Lower lobe of right lung (tissue), 2 donors: ENCODE results near the gene UQCRHL. TPM values are rescaled to one million over a fixed set of nuclear protein-coding genes. Genes with fewer than 3 reads are reported as not detected.
"Not testable (repeated sequence)": the region's sequence is repeated elsewhere in the genome, so short reads cannot be mapped to it uniquely, and the experiment has no call there.

Experiments used
- ATAC-seq, 2 donors: fragments of 200-7000 bp; cut with Tn5 transposase; one replicate each; pipeline ENCODE4 v1.9.1; 2020 to 2022; ENCODE audit warnings: mild to moderate bottlenecking in 2 of 2, moderate library complexity in 2 of 2
- DNase-seq: peaks from one replicate; pipeline ENCODE4 v3.0.0-alpha.2; 2020
- H3K27ac ChIP-seq: fragments of 200-600 bp; one replicate; pipeline ENCODE4 v1.8.0; 2022
- H3K27me3 ChIP-seq: fragments of 200-600 bp; one replicate; pipeline ENCODE4 v1.8.0; 2022; ENCODE audit warnings: low read depth
- H3K36me3 ChIP-seq: fragments of 200-600 bp; one replicate; pipeline ENCODE4 v1.8.0; 2022; ENCODE audit warnings: mild to moderate bottlenecking
- H3K4me1 ChIP-seq: fragments of 200-600 bp; one replicate; pipeline ENCODE4 v1.8.0; 2022
- H3K4me3 ChIP-seq: fragments of 200-600 bp; one replicate; pipeline ENCODE4 v1.8.0; 2022; ENCODE audit warnings: mild to moderate bottlenecking
- H3K9me3 ChIP-seq: fragments of 200-600 bp; one replicate; pipeline ENCODE4 v1.8.0; 2022
- intact Hi-C: fragments of 100-400 bp; cut with DNase I; formaldehyde crosslinking; loops from one replicate; pipeline ENCODE4 v1.11.0; 2022
- long read RNA-seq: library from polyadenylated mRNA; unstranded; transcript quantifications from one replicate; pipeline ENCODE4 v2.0.0, GENCODE V29; 2021
- total RNA-seq: library from RNA; stranded (reverse); fragmentation: NEBNext Ultra II Directional; extraction: Animal tissue kit (Norgen Biotek cat#: 25700); gene quantifications from one replicate; pipeline ENCODE4 v1.2.1, GENCODE V29; 2021
- TF ChIP-seq, protein P1 (sequence below): fragments of 200-600 bp; IDR thresholded peaks from one replicate; pipeline ENCODE4 v1.8.0; 2022; ENCODE audit warnings: antibody characterized with exemption, mild to moderate bottlenecking
- donor health status: DM: no; HTN: yes; CAD: no; lungs with severe emphysema.

UQCRHL gene
- 1.1 TPM for total RNA-seq
- long read RNA-seq, partial matches to known transcripts: 0 of 2 reads
- long read RNA-seq, other reads (novel, unspliced or antisense): 1 of 2 reads

DNA sequence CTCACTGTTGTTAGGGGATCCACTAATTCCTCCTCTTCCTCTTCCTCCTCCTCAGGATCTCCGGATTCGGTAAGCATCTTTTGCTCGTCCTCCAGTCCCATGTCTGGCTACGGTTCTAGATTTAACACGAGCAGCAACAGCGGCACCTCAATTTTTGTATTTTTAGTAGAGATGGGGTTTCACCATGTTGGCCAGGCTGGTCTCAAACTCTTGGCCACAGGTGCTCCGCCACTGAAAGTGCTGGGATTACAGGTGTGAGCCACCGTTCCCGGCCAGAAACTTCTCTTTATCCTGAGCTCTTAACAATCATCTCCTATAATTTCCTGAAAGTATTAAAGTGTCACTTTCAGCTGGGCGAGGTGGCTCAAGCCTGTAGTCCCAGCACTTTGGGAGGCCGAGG is at the start of gene UQCRHL:
Gene UQCRHL, minus strand, starts transcription at position 101 of the 400 bp plus-strand sequence. Its CDS starts 0 bp downstream, at position 101.
- DNase-seq, H3K9me3 ChIP-seq, H3K27ac ChIP-seq, intact Hi-C loops, H3K4me1 ChIP-seq, ATAC-seq, H3K4me3 ChIP-seq, H3K36me3 ChIP-seq, H3K27me3 ChIP-seq: not testable (repeated sequence)

DNA sequence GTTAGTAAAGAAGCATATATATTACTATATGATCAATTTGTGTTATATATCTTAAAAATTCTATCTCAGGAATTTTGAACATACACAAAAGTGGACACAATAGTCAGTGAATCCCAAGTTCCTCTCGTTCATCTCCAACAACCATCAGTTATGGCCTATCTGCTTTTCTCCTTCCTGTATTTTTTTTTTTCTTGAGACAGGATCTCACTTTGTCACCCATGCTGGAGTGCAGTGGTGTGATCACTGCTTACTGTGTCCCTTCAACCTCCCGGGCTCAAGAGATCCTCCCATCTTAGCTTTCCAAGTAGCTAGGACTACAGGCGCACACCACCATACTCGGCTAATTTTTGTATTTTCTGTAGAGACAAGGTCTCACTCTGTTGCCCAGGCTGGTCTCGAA is 49.4 kb upstream of the UQCRHL start:
- Histone ChIP-seq H3K9me3 (no peaks in the 10 kb centered on the region), H3K4me3 (no peak overlapping the region), H3K27me3 (no peaks in the 10 kb centered on the region), H3K4me1 (peaks cover 30% of the 10 kb centered on the region), H3K36me3 (no peaks in the 10 kb centered on the region), H3K27ac (no peak overlapping the region)
- ATAC-seq (no peak), DNase-seq (no peak)
- intact Hi-C loops: no loop called here
- TF ChIP-seq, protein P1, sequence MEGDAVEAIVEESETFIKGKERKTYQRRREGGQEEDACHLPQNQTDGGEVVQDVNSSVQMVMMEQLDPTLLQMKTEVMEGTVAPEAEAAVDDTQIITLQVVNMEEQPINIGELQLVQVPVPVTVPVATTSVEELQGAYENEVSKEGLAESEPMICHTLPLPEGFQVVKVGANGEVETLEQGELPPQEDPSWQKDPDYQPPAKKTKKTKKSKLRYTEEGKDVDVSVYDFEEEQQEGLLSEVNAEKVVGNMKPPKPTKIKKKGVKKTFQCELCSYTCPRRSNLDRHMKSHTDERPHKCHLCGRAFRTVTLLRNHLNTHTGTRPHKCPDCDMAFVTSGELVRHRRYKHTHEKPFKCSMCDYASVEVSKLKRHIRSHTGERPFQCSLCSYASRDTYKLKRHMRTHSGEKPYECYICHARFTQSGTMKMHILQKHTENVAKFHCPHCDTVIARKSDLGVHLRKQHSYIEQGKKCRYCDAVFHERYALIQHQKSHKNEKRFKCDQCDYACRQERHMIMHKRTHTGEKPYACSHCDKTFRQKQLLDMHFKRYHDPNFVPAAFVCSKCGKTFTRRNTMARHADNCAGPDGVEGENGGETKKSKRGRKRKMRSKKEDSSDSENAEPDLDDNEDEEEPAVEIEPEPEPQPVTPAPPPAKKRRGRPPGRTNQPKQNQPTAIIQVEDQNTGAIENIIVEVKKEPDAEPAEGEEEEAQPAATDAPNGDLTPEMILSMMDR: no peak

DNA sequence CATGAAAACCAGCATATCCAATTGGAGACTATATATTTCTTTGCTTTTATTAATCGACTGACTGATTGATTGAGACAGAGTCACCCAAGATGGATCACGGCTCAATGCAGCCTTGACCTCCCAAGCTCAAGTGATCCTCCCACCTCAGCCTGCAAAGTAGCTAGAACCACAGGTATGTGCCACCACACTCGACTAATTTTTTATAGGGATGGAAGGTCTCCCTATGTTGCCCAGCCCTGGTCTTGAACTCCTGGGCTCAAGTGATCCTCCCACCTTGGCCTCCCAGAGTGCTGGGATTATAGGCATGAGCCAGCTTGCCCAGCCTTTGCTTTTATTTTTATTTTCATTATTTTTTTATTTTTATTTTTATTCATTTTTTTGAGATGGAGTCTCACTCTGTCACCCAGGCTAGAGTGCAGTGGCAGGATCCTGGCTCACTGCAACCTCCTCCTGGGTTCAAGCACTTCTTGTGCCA is 45.4 kb upstream of the UQCRHL start:
- intact Hi-C loops: no loop called here
- Histone ChIP-seq H3K27ac (no peak overlapping the region), H3K27me3 (no peaks in the 10 kb centered on the region), H3K4me3 (no peak overlapping the region), H3K9me3 (no peaks in the 10 kb centered on the region), H3K36me3 (no peaks in the 10 kb centered on the region), H3K4me1 (peaks cover 44% of the 10 kb centered on the region)
- DNase-seq (no peak), ATAC-seq (no peak)
- TF ChIP-seq, protein P1: no peak

DNA sequence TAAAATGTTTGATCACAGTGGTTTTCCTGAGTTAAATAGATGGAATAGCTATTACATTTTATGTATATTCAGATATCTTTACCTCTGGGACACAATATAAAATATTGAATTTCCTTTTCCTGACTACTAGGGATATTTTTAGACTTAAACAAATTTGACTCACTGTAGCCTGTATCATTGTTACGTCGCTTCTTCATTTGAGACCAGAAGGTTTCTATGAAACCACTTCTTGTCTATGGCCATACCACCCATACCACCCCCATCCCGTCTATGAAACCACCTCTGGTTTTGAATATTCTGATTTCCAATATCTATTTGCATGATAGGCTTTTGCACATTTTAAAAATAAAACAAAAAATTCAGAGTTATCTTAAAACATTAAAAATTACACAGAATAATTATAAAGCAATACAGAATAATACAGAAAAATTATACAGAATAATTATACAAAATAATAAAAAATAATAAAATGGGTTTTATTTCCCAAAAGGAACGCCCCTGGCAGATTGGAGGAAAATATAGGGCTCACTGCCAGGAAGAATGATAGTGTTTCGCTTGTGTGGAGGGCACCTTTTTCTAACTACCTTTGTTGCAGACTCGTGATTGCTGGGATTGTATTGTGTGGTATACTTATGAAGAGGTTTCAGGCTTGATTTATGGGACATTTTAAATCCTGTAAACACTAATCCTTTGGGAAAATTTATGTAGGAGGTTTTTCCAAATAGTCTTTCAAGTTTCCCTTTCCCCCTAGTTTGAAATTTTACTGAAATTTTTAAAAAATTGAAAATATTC is 44.8 kb upstream of the UQCRHL start:
- H3K4me3 ChIP-seq: no peak overlapping the region

DNA sequence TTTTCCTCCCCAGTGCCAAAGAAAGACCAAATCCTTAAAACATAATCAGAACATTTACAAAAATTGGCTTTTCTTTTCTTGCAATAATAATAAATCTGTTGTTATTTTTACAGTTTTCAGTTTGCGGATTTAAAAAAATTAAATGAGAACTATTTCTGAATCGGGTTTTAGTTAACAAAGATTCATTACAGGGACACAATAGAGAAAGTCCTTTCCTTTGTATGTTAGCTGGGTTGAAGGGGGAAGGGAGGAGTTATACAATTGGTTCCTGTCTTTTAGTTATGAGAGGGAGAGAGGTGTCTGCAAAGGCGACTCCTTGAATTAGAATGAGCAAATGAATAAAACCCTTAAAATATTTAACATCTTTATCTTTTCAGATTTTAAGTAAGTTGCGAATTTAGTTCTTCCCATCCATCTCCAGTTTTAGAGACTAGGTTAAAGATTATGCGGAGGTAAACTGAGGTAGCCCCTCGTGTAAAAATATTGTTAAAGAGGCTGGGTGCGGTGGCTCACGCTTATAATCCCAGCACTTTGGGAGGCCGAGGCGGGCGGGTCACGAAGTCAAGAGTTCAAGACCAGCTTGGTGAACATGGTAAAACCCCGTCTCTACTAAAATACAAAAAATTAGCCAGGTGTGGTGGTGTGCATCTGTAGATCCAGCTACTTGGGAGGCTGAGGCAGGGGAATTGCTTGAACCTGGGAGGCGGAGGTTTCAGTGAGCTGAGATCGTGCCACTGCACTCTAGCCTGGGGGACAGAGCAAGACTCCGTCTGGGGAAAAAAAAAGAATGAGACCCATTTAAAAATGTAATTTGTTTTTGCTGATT is 44.0 kb upstream of the UQCRHL start:
- H3K4me1 ChIP-seq: peaks cover 44% of the 10 kb centered on the region

More for the DNA sequence above, 44.8 kb upstream of the UQCRHL start:
- intact Hi-C loops: no loop called here
- DNase-seq (no peak), ATAC-seq (no peak)
- no peaks in the 10 kb centered on the region for H3K27me3 ChIP-seq
- H3K27ac ChIP-seq: no peak overlapping the region
- H3K4me1 ChIP-seq: peaks cover 39% of the 10 kb centered on the region
- no peaks in the 10 kb centered on the region for H3K9me3 ChIP-seq
- TF ChIP-seq, protein P1: no peak
- H3K36me3 ChIP-seq: no peaks in the 10 kb centered on the region

More for the DNA sequence above, 44.0 kb upstream of the UQCRHL start:
- Histone ChIP-seq H3K27ac (no peak overlapping the region), H3K9me3 (no peaks in the 10 kb centered on the region), H3K36me3 (no peaks in the 10 kb centered on the region), H3K27me3 (no peaks in the 10 kb centered on the region), H3K4me3 (no peak overlapping the region)
- ATAC-seq: no peak
- intact Hi-C loops: no loop called here
- no peak for DNase-seq
- TF ChIP-seq, protein P1: no peak
